Fibroblast of upper back skin (primary cell): ENCODE results near the gene TMX1.

Source experiments
- DNase-seq: peaks from one replicate; pipeline ENCODE4 v3.0.0-alpha.2; 2013

The TMX1 gene

GRCh38 chr14:51244591-51244990, 4.5 kb downstream of the TMX1 start:
- no peak for DNase-seq

GRCh38 chr14:51246032-51246431, 6.0 kb downstream of the TMX1 start:
- DNase-seq: no peak

- no peak for DNase-seq
Measured at GRCh38 chr14:51248016-51248987, 8.3 kb downstream of the TMX1 start.

DNA sequence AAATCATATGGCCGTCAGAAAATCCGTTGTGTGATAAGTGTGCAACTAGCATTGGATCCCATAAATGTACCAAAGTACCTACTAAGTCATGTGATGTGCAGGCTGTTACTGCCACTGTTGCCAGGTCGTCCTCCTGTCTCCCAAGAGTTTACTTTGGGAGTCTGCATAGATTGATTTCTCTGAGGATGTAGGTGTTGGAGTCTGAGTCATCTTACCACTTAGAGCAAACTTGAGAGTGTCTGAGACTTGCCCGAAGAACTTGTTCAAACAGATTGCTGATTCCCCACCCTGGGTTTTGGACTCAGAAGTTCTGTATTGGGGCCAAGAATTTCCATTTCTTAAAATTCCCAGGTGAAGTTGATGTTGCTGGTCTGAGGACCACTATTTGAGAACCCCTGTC, 11.4 kb downstream of the TMX1 start:
- DNase-seq: no peak

DNA sequence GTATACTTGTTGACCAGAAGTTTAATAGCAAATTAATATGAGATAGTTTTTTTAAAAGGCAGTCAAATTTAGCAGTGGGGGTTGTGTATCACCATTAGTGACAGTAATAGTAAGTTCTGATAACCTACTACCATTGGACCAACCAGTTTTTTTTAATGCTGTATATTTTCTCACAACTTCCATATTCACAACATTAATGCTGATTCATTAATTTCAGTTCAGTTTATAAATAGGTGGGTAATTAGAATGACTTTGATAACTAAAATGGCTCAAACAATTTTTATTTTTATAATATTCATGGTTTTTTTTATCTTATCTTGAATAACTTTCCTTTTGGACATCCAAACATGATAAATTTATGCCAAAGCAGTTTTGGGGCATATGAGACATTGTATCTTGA, 13.8 kb downstream of the TMX1 start:
- no peak for DNase-seq

GRCh38 chr14:51258280-51258679, 18.2 kb downstream of the TMX1 start:
- DNase-seq: no peak

- DNase-seq: no peak
Measured at GRCh38 chr14:51258788-51259187, 18.7 kb downstream of the TMX1 start.

- DNase-seq: no peak
Measured at GRCh38 chr14:51260225-51260624, 20.2 kb downstream of the TMX1 start.

DNA sequence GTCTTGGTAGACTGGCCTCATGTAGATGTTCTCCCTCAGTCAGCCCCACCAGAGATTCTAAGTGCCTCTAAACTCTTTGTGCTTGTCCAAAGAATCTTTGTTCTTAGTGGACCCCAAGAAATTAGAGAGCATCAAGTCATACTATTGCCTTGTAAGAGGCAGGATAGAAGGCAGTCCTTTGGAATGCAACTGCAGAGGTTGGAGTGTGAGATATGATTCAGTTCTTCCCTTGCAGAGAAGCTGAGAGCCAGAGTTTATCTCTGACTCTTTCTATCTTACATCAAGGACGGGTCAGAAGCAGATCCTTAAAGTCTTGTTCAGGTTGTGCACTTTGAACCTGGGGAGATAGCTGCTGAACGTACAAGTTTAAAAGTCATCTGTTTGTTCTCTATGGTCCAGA, 21.1 kb downstream of the TMX1 start:
- DNase-seq: no peak

DNA sequence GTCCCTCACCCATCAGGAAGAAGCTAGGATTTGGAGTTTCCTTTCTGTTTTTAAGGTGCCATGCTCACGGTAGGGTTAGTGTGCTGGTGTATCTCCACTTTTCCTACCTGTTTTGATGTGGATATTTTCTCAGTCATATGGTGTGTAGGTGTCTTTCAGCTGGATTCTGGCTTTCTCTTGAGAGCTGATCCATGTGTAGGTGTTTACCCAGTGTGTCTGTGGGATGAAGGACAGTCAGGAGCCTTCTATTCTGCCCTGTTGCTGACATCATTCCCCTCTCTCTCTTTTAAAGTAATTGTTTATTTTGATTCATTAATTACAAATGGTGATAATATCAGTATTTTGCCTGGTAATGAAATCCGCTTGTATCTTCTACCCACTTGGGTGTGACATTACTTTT, 22.8 kb downstream of the TMX1 start:
- no peak for DNase-seq

- DNase-seq: no peak
Measured at GRCh38 chr14:51269634-51270033, 29.6 kb downstream of the TMX1 start.

GRCh38 chr14:51276605-51277004, 36.6 kb downstream of the TMX1 start:
- DNase-seq: no peak

GRCh38 chr14:51277753-51278415, 37.8 kb downstream of the TMX1 start:
- no peak for DNase-seq

DNA sequence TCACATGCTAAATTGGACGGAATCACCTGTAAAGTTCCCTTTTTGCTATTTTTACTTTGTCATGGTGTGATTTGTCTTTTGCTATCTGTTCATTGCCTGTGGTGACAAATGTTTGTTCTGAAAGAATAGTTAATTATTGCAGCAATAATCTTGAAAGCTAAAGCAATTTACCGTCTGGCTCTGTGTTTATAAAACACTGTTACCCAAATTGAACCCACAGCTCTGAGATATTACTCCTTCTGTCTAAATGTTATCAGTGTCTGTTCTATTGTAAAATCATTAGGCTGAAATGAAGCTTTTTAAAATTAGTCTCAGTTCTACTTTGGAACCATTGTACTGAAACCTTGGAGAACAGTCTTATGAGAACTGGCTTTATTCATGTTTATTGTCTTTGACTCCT, 42.5 kb downstream of the TMX1 start:
- DNase-seq: no peak

DNA sequence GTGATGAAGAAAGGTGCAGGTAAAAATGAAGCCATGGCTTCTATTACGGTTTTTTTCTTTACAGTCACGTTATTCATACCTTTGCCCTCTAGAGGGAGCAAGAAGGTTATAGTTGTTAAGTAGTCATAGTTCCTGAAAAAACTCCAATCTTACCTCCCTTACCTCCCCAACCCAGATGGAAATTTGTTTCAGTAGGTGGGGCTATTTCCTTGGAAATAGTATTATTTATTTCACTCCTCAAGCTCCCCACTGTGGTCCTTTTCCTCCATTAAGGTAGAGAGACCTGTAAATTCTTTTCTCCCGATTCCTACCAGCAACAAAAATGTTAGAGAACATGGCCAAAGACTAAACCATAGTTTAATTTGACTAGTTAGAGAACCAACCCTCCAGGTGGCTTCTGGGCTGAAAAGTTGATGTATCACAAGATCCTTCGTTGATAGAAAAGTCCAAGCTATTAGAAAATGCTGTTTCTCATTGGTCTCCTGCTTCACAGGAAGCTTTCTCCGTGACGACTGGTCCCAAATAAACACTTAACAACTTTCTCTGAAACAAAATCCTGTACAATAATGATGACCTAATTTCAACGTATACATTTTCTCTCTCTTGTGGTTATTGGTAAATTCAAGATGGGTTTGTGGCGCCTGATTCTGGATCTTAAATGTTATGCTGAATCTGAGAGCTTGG, 43.5 kb downstream of the TMX1 start:
- DNase-seq: peak; percentile 92

DNA sequence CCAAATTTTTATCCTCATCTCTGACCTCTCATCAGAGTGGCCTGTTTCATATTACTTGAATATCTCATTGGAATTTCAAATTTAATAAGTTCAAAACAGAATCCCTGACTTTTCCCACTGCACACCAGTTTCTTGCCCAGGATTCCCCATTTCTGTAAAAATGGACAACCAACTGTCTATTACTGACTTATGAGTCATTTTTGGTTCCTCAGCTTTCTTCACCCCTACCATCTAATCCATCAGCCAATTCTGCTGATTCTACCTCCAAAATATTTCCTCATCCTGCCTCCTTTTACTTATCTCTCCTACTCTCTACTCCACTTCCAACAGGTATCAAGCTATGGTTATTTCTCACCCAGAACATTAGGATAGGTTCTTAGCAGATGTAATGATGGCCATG, 44.2 kb downstream of the TMX1 start:
- peak; percentile 54 for DNase-seq

DNA sequence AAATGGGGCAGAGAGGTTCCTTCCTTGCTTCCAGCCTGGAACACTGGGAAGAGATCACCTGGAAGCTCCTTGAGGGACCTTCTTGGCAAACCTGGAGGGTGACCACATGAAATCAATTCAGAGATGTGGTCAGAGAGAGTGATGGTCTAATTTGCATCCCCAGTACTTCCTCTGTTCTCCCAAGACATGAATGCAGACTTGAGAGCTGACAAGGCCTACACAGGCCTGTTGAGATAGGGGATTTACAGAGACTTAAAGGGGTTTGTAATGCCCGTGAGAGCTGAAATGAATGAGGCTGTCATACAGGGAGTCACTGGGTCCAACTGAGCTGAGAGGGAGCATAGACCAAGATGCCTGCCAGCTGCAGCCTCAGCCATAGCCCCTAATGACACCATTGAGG, 45.1 kb downstream of the TMX1 start:
- DNase-seq: no peak

- DNase-seq: no peak
Measured at GRCh38 chr14:51289169-51289568, 49.1 kb downstream of the TMX1 start.

- no peak for DNase-seq
Measured at GRCh38 chr14:51290132-51290531, 50.1 kb downstream of the TMX1 start.

GRCh38 chr14:51291016-51291415, 51.0 kb downstream of the TMX1 start:
- no peak for DNase-seq

DNA sequence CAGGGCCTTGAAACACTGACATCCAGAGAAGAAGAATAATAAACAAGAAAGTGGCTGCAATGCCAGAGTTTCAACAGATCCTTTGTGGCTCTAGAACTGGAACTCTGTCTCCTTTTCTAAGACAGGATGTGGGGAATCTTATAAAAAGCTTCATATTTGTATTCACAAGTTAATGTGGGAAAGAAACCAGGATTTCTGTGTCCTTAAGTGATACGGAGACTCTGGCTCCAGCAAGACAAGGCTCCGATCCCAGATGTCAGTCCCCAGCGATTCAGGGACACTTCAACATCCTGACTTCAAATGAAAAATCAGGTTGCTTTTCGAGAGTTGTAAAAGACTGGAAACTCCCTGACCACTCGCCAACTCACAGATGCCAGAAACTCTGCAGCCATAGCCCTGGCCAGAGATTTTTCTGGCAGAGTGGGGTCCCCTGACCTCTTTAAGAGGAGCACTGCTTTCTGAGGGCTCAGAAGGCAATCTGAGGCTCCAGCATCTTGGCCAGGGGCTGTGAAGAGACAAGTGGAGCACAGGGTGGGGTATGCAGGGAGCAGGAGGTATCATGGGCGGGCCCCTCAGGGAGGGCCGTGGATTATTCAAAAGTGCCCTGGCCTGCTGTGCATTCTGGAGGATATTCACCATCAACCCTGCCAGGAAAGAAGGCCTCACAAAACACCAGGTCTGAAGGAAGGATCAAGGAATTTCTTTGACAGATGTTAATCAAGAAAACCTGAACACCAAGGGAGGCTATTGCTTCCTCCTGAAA, 53.3 kb downstream of the TMX1 start:
- peak; percentile 30 for DNase-seq

DNA sequence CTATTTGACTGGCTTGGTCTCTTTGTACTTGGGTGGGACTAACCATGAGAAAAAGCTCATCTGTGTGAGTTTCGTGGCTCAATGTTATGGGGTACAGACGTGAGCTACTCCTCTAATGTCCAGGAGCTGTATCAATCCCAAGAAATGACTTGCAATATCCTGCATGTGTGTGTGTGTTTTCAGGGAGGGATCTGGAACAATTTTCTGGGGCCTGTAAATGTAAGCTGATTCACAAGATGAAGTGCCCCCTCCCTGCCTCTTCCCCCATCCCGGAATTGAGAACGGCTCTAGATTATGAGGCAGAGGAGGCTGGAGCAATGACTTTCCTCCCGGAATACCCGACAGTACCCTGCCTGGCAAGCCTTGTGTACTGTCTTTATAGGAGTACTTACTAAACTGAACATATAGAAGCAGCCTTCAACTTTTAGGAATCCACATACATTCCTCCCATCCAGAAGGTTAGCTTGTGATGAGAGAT, 53.9 kb downstream of the TMX1 start:
- no peak for DNase-seq
